Activated CD8-positive, alpha-beta memory T cell treated with anti-CD3 and anti-CD28 coated beads for 4 hours (primary cell): Measurements from ENCODE around the gene HARBI1.

Experiments used
- DNase-seq, 2 donors: peaks; one replicate each; pipeline ENCODE4 v3.0.0-alpha.2; 2020; ENCODE audit warnings: low read depth in 2 of 2

Gene HARBI1

GRCh38 chr11:46617134-46617971 lies at the start of gene HARBI1, which contains the start of gene ATG13:
Gene HARBI1 (minus strand): TSS chr11:46617227. CDS start chr11:46616237, 990 bp downstream.
Gene ATG13 (plus strand): TSS chr11:46617553. CDS start chr11:46644292, 26,739 bp downstream.
- DNase-seq = peak; percentile 84 to 85

GRCh38 chr11:46666516-46666915 lies 49.5 kb upstream of the HARBI1 start:
- no peak for DNase-seq

- no peak for DNase-seq
These were observed 48.3 kb upstream of the HARBI1 start for GRCh38 chr11:46665356-46665755.

- DNase-seq = no peak
These were observed 47.6 kb upstream of the HARBI1 start for GRCh38 chr11:46664612-46665011.

- DNase-seq = no peak
These were observed 46.4 kb upstream of the HARBI1 start for GRCh38 chr11:46663277-46663940.

GRCh38 chr11:46662366-46662765 lies 45.3 kb upstream of the HARBI1 start:
- no peak for DNase-seq

GRCh38 chr11:46661836-46662235 lies 44.8 kb upstream of the HARBI1 start:
- no peak for DNase-seq

- no peak for DNase-seq
These were observed 42.9 kb upstream of the HARBI1 start for GRCh38 chr11:46659908-46660307.

- DNase-seq = no peak
These were observed 41.2 kb upstream of the HARBI1 start for GRCh38 chr11:46658259-46658658.

GRCh38 chr11:46657186-46657585 lies 40.2 kb upstream of the HARBI1 start:
- DNase-seq = no peak

GRCh38 chr11:46655631-46656030 lies 38.6 kb upstream of the HARBI1 start:
- DNase-seq = no peak

GRCh38 chr11:46649180-46649738 lies 32.2 kb upstream of the HARBI1 start:
- DNase-seq = no peak

GRCh38 chr11:46643986-46644385 lies 27.0 kb upstream of the HARBI1 start:
- no peak for DNase-seq

- no peak for DNase-seq
These were observed 26.5 kb upstream of the HARBI1 start for GRCh38 chr11:46643531-46643930.

- DNase-seq = no peak
These were observed 25.8 kb upstream of the HARBI1 start for GRCh38 chr11:46642627-46643335.

GRCh38 chr11:46641639-46642038 lies 24.6 kb upstream of the HARBI1 start:
- DNase-seq = no peak

GRCh38 chr11:46640036-46640788 lies 23.2 kb upstream of the HARBI1 start:
- DNase-seq = no peak

- no peak for DNase-seq
These were observed 22.3 kb upstream of the HARBI1 start for GRCh38 chr11:46639197-46639839.

- DNase-seq = no peak
These were observed 20.5 kb upstream of the HARBI1 start for GRCh38 chr11:46637546-46637945.

GRCh38 chr11:46635557-46636139 lies 18.6 kb upstream of the HARBI1 start:
- no peak for DNase-seq
